Upper lobe of right lung (tissue), 1 donor: Measurements from ENCODE around the gene CADM1. TPM values are rescaled to one million over a fixed set of nuclear protein-coding genes. Genes with fewer than 3 reads are reported as not detected.

Experiments
- ATAC-seq: fragments of 200-7000 bp; cut with Tn5 transposase; one replicate; pipeline ENCODE4 v1.9.1; 2020; ENCODE audit warnings: mild to moderate bottlenecking, moderate library complexity
- DNase-seq: peaks from one replicate; pipeline ENCODE4 v3.0.0-alpha.2; 2020
- H3K27ac ChIP-seq: fragments of 200-600 bp; one replicate; pipeline ENCODE4 v1.8.0; 2022
- H3K27me3 ChIP-seq: fragments of 200-600 bp; one replicate; pipeline ENCODE4 v1.8.0; 2022; ENCODE audit warnings: mild to moderate bottlenecking
- H3K36me3 ChIP-seq: fragments of 200-600 bp; one replicate; pipeline ENCODE4 v1.8.0; 2022
- H3K4me1 ChIP-seq: fragments of 200-600 bp; one replicate; pipeline ENCODE4 v1.8.0; 2022
- H3K4me3 ChIP-seq: fragments of 200-600 bp; one replicate; pipeline ENCODE4 v1.8.0; 2022; ENCODE audit warnings: mild to moderate bottlenecking
- H3K9me3 ChIP-seq: fragments of 200-600 bp; one replicate; pipeline ENCODE4 v1.8.0; 2022
- CTCF ChIP-seq: fragments of 200-600 bp; IDR thresholded peaks from one replicate; pipeline ENCODE4 v1.8.0; 2022; ENCODE audit warnings: antibody characterized with exemption
- intact Hi-C: fragments of 100-400 bp; cut with DNase I; formaldehyde crosslinking; loops from one replicate; pipeline ENCODE4 v1.11.0; 2022
- total RNA-seq: library from RNA; stranded (reverse); fragmentation: NEBNext Ultra II Directional; extraction: Animal tissue kit (Norgen Biotek cat#: 25700); gene quantifications from one replicate; pipeline ENCODE4 v1.2.1, GENCODE V29; 2021
- donor health status: DM: no; HTN: yes; CAD: no; lungs with severe emphysema.

The CADM1 gene
- total RNA-seq, 1 donor from 2014 or later: 222 TPM

- H3K9me3 ChIP-seq: no peaks in the 10 kb centered on the region
- DNase-seq: no peak
- no peak overlapping the region for H3K4me3 ChIP-seq
- H3K27me3 ChIP-seq: no peaks in the 10 kb centered on the region
- no peak overlapping the region for H3K27ac ChIP-seq
- TF ChIP-seq CTCF: no peak
- H3K4me1 ChIP-seq: no peaks in the 10 kb centered on the region
- no peaks in the 10 kb centered on the region for H3K36me3 ChIP-seq
- intact Hi-C loops: no loop called here
- no peak for ATAC-seq
Measured at GRCh38 chr11:115357066-115357465, 147.1 kb downstream of the CADM1 start.

- ATAC-seq: peak; percentile 41
- Histone ChIP-seq H3K27me3 (no peaks in the 10 kb centered on the region), H3K27ac (no peak overlapping the region), H3K4me3 (no peak overlapping the region), H3K9me3 (no peaks in the 10 kb centered on the region), H3K4me1 (no peaks in the 10 kb centered on the region), H3K36me3 (no peaks in the 10 kb centered on the region)
- intact Hi-C loops: no loop called here
- DNase-seq: no peak
- TF ChIP-seq CTCF: no peak
Measured at GRCh38 chr11:115352805-115353485, 151.3 kb downstream of the CADM1 start.

- intact Hi-C loops: no loop called here
- Histone ChIP-seq H3K36me3 (no peaks in the 10 kb centered on the region), H3K27ac (no peak overlapping the region), H3K27me3 (no peaks in the 10 kb centered on the region), H3K4me3 (no peak overlapping the region), H3K4me1 (no peaks in the 10 kb centered on the region), H3K9me3 (no peaks in the 10 kb centered on the region)
- ATAC-seq (no peak), DNase-seq (no peak)
- no peak for TF ChIP-seq CTCF
Measured at GRCh38 chr11:115349335-115350017, 154.7 kb downstream of the CADM1 start.

GRCh38 chr11:115348416-115348815 lies 155.8 kb downstream of the CADM1 start:
- DNase-seq (no peak), ATAC-seq (peak; percentile 59)
- H3K36me3 ChIP-seq: no peaks in the 10 kb centered on the region
- no peak overlapping the region for H3K4me3 ChIP-seq
- H3K27ac ChIP-seq: no peak overlapping the region
- H3K27me3 ChIP-seq: no peaks in the 10 kb centered on the region
- TF ChIP-seq CTCF: no peak
- H3K9me3 ChIP-seq: no peaks in the 10 kb centered on the region
- no peaks in the 10 kb centered on the region for H3K4me1 ChIP-seq
- intact Hi-C loops: no loop called here

- Histone ChIP-seq H3K36me3 (no peaks in the 10 kb centered on the region), H3K27ac (no peak overlapping the region), H3K9me3 (no peaks in the 10 kb centered on the region), H3K4me1 (no peaks in the 10 kb centered on the region), H3K4me3 (no peak overlapping the region), H3K27me3 (no peaks in the 10 kb centered on the region)
- DNase-seq (no peak), ATAC-seq (no peak)
- no peak for TF ChIP-seq CTCF
- intact Hi-C loops: no loop called here
Measured at GRCh38 chr11:115347106-115347505, 157.1 kb downstream of the CADM1 start.
